ENCODE data around the gene PITX1.

Gene PITX1

GRCh38 chr5:135024956-135025729 lies 8.9 kb downstream of the PITX1 start:
- Histone ChIP-seq H3K9ac (ENCODE audit: low read depth, low read length, poor library complexity) (no peak overlapping the region), H2BK15ac (ENCODE audit: low read length) (peak overlapping the region; percentile 71), H2BK120ac (ENCODE audit: low read depth, low read length) (no peak overlapping the region), H3K14ac (ENCODE audit: low read length) (no peak overlapping the region), H3K79me1 (ENCODE audit: low read depth, low read length) (peaks cover 5% of the 10 kb centered on the region), H4K91ac (ENCODE audit: low read depth, low read length, poor library complexity) (no peak overlapping the region), H3K9me3 (replicated peaks in 1 of 2; ENCODE audit: control insufficient read depth in 2 of 2, insufficient read depth in 1 of 2, low read depth in 1 of 2, low read length in 2 of 2) (peaks cover 0 to 3% of the 10 kb centered on the region in 2 donors), H3K4me1 (ENCODE audit: control insufficient read depth in 2 of 2, insufficient read depth in 1 of 2, low read depth in 1 of 2, low read length in 2 of 2) (peaks cover 0 to 2% of the 10 kb centered on the region in 2 donors), H2AFZ (ENCODE audit: low read length) (no peak overlapping the region), H2AK5ac (ENCODE audit: low read depth, low read length) (peak overlapping the region; percentile 10), H3K27me3 (ENCODE audit: control insufficient read depth in 3 of 3, insufficient read depth in 3 of 3, low read depth in 1 of 3, low read length in 3 of 3) (peaks cover 30 to 85% (median 56%) of the 10 kb centered on the region in 3 experiments), H3K4ac (ENCODE audit: low read length) (no peak overlapping the region), H3K27ac (replicated peaks; ENCODE audit: low read length) (no peak overlapping the region), H4K8ac (ENCODE audit: low read depth, low read length) (no peak overlapping the region), H3K4me3 (ENCODE audit: low read length in 2 of 2) (no peak overlapping the region), H2BK12ac (ENCODE audit: low read length) (no peak overlapping the region), H3K18ac (ENCODE audit: low read length) (no peak overlapping the region), H3K23ac (ENCODE audit: low read depth, low read length, poor library complexity) (no peak overlapping the region), H2BK5ac (ENCODE audit: low read length) (no peak overlapping the region), H3K36me3 (replicated peaks in 1 of 2; ENCODE audit: control insufficient read depth in 2 of 2, insufficient read depth in 2 of 2, low read length in 2 of 2) (no peaks in the 10 kb centered on the region), H3K4me2 (ENCODE audit: insufficient read depth, low read length, poor library complexity, severe bottlenecking) (no peak overlapping the region)
- DNase-seq (ENCODE audit: low spot score), result no peak
- no CpG with 5 or more reads among the region's 11 CpGs for WGBS, 2 donors (ENCODE audit: extremely low coverage in 2 of 2, insufficient read length in 2 of 2, insufficient replicate concordance in 1 of 2)

- peaks cover 3% of the 10 kb centered on the region for H3K79me1 ChIP-seq (ENCODE audit: low read depth, low read length)
- H3K9me3 ChIP-seq (replicated peaks in 1 of 2; ENCODE audit: control insufficient read depth in 2 of 2, insufficient read depth in 1 of 2, low read depth in 1 of 2, low read length in 2 of 2), result no peaks in the 10 kb centered on the region
- H3K18ac ChIP-seq (ENCODE audit: low read length), result peak overlapping the region; percentile 21
- no peak overlapping the region for H2BK12ac ChIP-seq (ENCODE audit: low read length)
- H3K27me3 ChIP-seq (ENCODE audit: control insufficient read depth in 3 of 3, insufficient read depth in 3 of 3, low read depth in 1 of 3, low read length in 3 of 3), result peaks cover 0 to 52% (median 7%) of the 10 kb centered on the region in 3 experiments
- no peak overlapping the region for H3K14ac ChIP-seq (ENCODE audit: low read length)
- DNase-seq (ENCODE audit: low spot score), result no peak
- H4K91ac ChIP-seq (ENCODE audit: low read depth, low read length, poor library complexity), result no peak overlapping the region
- H2BK120ac ChIP-seq (ENCODE audit: low read depth, low read length), result no peak overlapping the region
- H3K4me3 ChIP-seq (ENCODE audit: low read length in 2 of 2), result no peak overlapping the region
- no peak overlapping the region for H3K4ac ChIP-seq (ENCODE audit: low read length)
- no peaks in the 10 kb centered on the region for H3K4me1 ChIP-seq (ENCODE audit: control insufficient read depth in 2 of 2, insufficient read depth in 1 of 2, low read depth in 1 of 2, low read length in 2 of 2)
- no peak overlapping the region for H3K23ac ChIP-seq (ENCODE audit: low read depth, low read length, poor library complexity)
- WGBS, 2 donors (ENCODE audit: extremely low coverage in 2 of 2, insufficient read length in 2 of 2, insufficient replicate concordance in 1 of 2), result no CpG with 5 or more reads among the region's 16 CpGs
- no peak overlapping the region for H2BK5ac ChIP-seq (ENCODE audit: low read length)
- no peak overlapping the region for H3K4me2 ChIP-seq (ENCODE audit: insufficient read depth, low read length, poor library complexity, severe bottlenecking)
- H2AK5ac ChIP-seq (ENCODE audit: low read depth, low read length), result no peak overlapping the region
- no peaks in the 10 kb centered on the region for H3K36me3 ChIP-seq (replicated peaks in 1 of 2; ENCODE audit: control insufficient read depth in 2 of 2, insufficient read depth in 2 of 2, low read length in 2 of 2)
- no peak overlapping the region for H3K27ac ChIP-seq (replicated peaks; ENCODE audit: low read length)
- H3K9ac ChIP-seq (ENCODE audit: low read depth, low read length, poor library complexity), result no peak overlapping the region
- no peak overlapping the region for H2AFZ ChIP-seq (ENCODE audit: low read length)
- H2BK15ac ChIP-seq (ENCODE audit: low read length), result no peak overlapping the region
- H4K8ac ChIP-seq (ENCODE audit: low read depth, low read length), result no peak overlapping the region
These were observed 13.7 kb downstream of the PITX1 start for GRCh38 chr5:135020111-135020895.

- H3K27me3 ChIP-seq (ENCODE audit: control insufficient read depth in 3 of 3, insufficient read depth in 3 of 3, low read depth in 1 of 3, low read length in 3 of 3), result peaks cover 0 to 50% (median 0%) of the 10 kb centered on the region in 3 experiments
- no CpG with 5 or more reads among the region's 5 CpGs for WGBS, 2 donors (ENCODE audit: extremely low coverage in 2 of 2, insufficient read length in 2 of 2, insufficient replicate concordance in 1 of 2)
- no peak overlapping the region for H2AFZ ChIP-seq (ENCODE audit: low read length)
- H4K8ac ChIP-seq (ENCODE audit: low read depth, low read length), result no peak overlapping the region
- H3K4me1 ChIP-seq (ENCODE audit: control insufficient read depth in 2 of 2, insufficient read depth in 1 of 2, low read depth in 1 of 2, low read length in 2 of 2), result peaks cover 0 to 1% of the 10 kb centered on the region in 2 donors
- no peak overlapping the region for H3K27ac ChIP-seq (replicated peaks; ENCODE audit: low read length)
- no peak overlapping the region for H3K4ac ChIP-seq (ENCODE audit: low read length)
- no peaks in the 10 kb centered on the region for H3K36me3 ChIP-seq (replicated peaks in 1 of 2; ENCODE audit: control insufficient read depth in 2 of 2, insufficient read depth in 2 of 2, low read length in 2 of 2)
- no peak for DNase-seq (ENCODE audit: low spot score)
- no peak overlapping the region for H3K4me2 ChIP-seq (ENCODE audit: insufficient read depth, low read length, poor library complexity, severe bottlenecking)
- no peak overlapping the region for H3K23ac ChIP-seq (ENCODE audit: low read depth, low read length, poor library complexity)
- no peak overlapping the region for H3K4me3 ChIP-seq (ENCODE audit: low read length in 2 of 2)
- H3K18ac ChIP-seq (ENCODE audit: low read length), result peak overlapping the region; percentile 17
- no peak overlapping the region for H2AK5ac ChIP-seq (ENCODE audit: low read depth, low read length)
- H3K14ac ChIP-seq (ENCODE audit: low read length), result no peak overlapping the region
- H3K9ac ChIP-seq (ENCODE audit: low read depth, low read length, poor library complexity), result peak overlapping the region; percentile 9
- H3K79me1 ChIP-seq (ENCODE audit: low read depth, low read length), result no peaks in the 10 kb centered on the region
- H3K9me3 ChIP-seq (replicated peaks in 1 of 2; ENCODE audit: control insufficient read depth in 2 of 2, insufficient read depth in 1 of 2, low read depth in 1 of 2, low read length in 2 of 2), result no peaks in the 10 kb centered on the region
- H2BK12ac ChIP-seq (ENCODE audit: low read length), result no peak overlapping the region
- no peak overlapping the region for H4K91ac ChIP-seq (ENCODE audit: low read depth, low read length, poor library complexity)
- H2BK15ac ChIP-seq (ENCODE audit: low read length), result no peak overlapping the region
- H2BK5ac ChIP-seq (ENCODE audit: low read length), result no peak overlapping the region
- H2BK120ac ChIP-seq (ENCODE audit: low read depth, low read length), result no peak overlapping the region
These were observed 14.7 kb downstream of the PITX1 start for GRCh38 chr5:135019314-135019713.

GRCh38 chr5:135018457-135018856 lies 15.6 kb downstream of the PITX1 start:
- Histone ChIP-seq H2AK5ac (ENCODE audit: low read depth, low read length) (no peak overlapping the region), H3K9ac (ENCODE audit: low read depth, low read length, poor library complexity) (no peak overlapping the region), H3K27ac (replicated peaks; ENCODE audit: low read length) (no peak overlapping the region), H3K4ac (ENCODE audit: low read length) (no peak overlapping the region), H3K79me1 (ENCODE audit: low read depth, low read length) (no peaks in the 10 kb centered on the region), H3K4me1 (ENCODE audit: control insufficient read depth in 2 of 2, insufficient read depth in 1 of 2, low read depth in 1 of 2, low read length in 2 of 2) (peaks cover 0 to 1% of the 10 kb centered on the region in 2 donors), H4K91ac (ENCODE audit: low read depth, low read length, poor library complexity) (no peak overlapping the region), H2BK15ac (ENCODE audit: low read length) (no peak overlapping the region), H2BK120ac (ENCODE audit: low read depth, low read length) (no peak overlapping the region), H2BK5ac (ENCODE audit: low read length) (no peak overlapping the region), H3K4me3 (ENCODE audit: low read length in 2 of 2) (no peak overlapping the region), H3K18ac (ENCODE audit: low read length) (no peak overlapping the region), H4K8ac (ENCODE audit: low read depth, low read length) (no peak overlapping the region), H3K23ac (ENCODE audit: low read depth, low read length, poor library complexity) (no peak overlapping the region), H3K27me3 (ENCODE audit: control insufficient read depth in 3 of 3, insufficient read depth in 3 of 3, low read depth in 1 of 3, low read length in 3 of 3) (peaks cover 0 to 49% (median 0%) of the 10 kb centered on the region in 3 experiments), H3K4me2 (ENCODE audit: insufficient read depth, low read length, poor library complexity, severe bottlenecking) (no peak overlapping the region), H3K14ac (ENCODE audit: low read length) (no peak overlapping the region), H3K36me3 (replicated peaks in 1 of 2; ENCODE audit: control insufficient read depth in 2 of 2, insufficient read depth in 2 of 2, low read length in 2 of 2) (no peaks in the 10 kb centered on the region), H2AFZ (ENCODE audit: low read length) (no peak overlapping the region), H2BK12ac (ENCODE audit: low read length) (no peak overlapping the region), H3K9me3 (replicated peaks in 1 of 2; ENCODE audit: control insufficient read depth in 2 of 2, insufficient read depth in 1 of 2, low read depth in 1 of 2, low read length in 2 of 2) (no peaks in the 10 kb centered on the region)
- DNase-seq (ENCODE audit: low spot score), result no peak
- WGBS, 2 donors (ENCODE audit: extremely low coverage in 2 of 2, insufficient read length in 2 of 2, insufficient replicate concordance in 1 of 2), result no CpG with 5 or more reads among the region's 4 CpGs

All from neuronal stem cell (in vitro differentiated cells).